K562 (cell line): ENCODE results near the gene SUPT5H. TPM values are rescaled to one million over a fixed set of nuclear protein-coding genes. Genes with fewer than 3 reads are reported as not detected.
A peak's percentile ranks its signal among the peaks of the same experiment; 100 is the strongest.

Experiments
- EWSR1 ChIP-seq: fragments of 450-650 bp; IDR thresholded peaks from 2 replicates; pipeline ENCODE4 v1.6.1; 2018; ENCODE audit warnings: borderline replicate concordance, mild to moderate bottlenecking, low read depth, moderate library complexity; ENCODE audit not compliant: partially characterized antibody
- FOXM1 ChIP-seq, 2 experiments: fragments of 450-650 bp in 1 of 2; sonication (generic) in 1 of 2; formaldehyde crosslinking in 1 of 2; IDR thresholded peaks; 2 replicates each; pipeline versions ENCODE4 v1.6.1 to v1.9.0; 2017 to 2022; ENCODE audit warnings: low read depth in 2 of 2, mild to moderate bottlenecking in 2 of 2, missing genetic modification reagents in 1 of 2, moderate library complexity in 1 of 2
- MAFK ChIP-seq: IDR thresholded peaks from 2 replicates; pipeline ENCODE4 v1.6.1; 2011; ENCODE audit warnings: low read length, improper control_type of control experiment
- NFXL1 ChIP-seq: fragments of 450-650 bp; formaldehyde crosslinking; IDR thresholded peaks from 2 replicates; pipeline ENCODE4 v1.4.0; 2021; ENCODE audit warnings: mild to moderate bottlenecking
- NR2C2 ChIP-seq, 2 experiments: fragments of 200-800 bp in 1 of 2; sonication (Bioruptor generic) in 1 of 2; sonication (generic) in 1 of 2; formaldehyde crosslinking in 1 of 2; IDR thresholded peaks; 2 replicates each; pipeline versions ENCODE4 v1.6.1 to v1.8.0; 2016 to 2022; ENCODE audit warnings: mild to moderate bottlenecking in 1 of 2, missing compliant biosample characterization in 1 of 2, missing genetic modification characterization in 1 of 2, missing genetic modification reagents in 1 of 2
- PCBP2 ChIP-seq: fragments of 200-400 bp; formaldehyde crosslinking; IDR thresholded peaks from 2 replicates; pipeline ENCODE4 v1.6.1; 2018; ENCODE audit warnings: low read length, low read depth, mild to moderate bottlenecking, moderate library complexity; ENCODE audit not compliant: poor library complexity, severe bottlenecking
- ZBTB7A ChIP-seq: IDR thresholded peaks from 2 replicates; pipeline ENCODE4 v1.6.1; 2011; ENCODE audit warnings: low read depth, mild to moderate bottlenecking, low read length, moderate library complexity, borderline replicate concordance; ENCODE audit not compliant: control insufficient read depth
- ZNF431 ChIP-seq: sonication (generic); formaldehyde crosslinking; IDR thresholded peaks from 2 replicates; pipeline ENCODE4 v1.8.0; 2022; ENCODE audit warnings: mild to moderate bottlenecking, missing genetic modification reagents
- polyA plus RNA-seq, 8 experiments: library from polyadenylated mRNA; depleted of rRNA in 4 of 8; stranded (reverse) in 5 of 8; unstranded in 3 of 8; fragments of >200 nt; fragmentation: Nextera tagmentation in 2 of 8; fragmentation: Illumina TruSeq in 1 of 8; extraction: Ambion mirVana in 2 of 8; extraction: Trizol in 1 of 8; gene quantifications; 2 replicates each; pipeline versions ENCODE4 v1.2.1 to v1.2.3, GENCODE V29; 2011 to 2014; ENCODE audit warnings: inconsistent platforms in 1 of 8, missing spikeins in 1 of 8
- total RNA-seq, 7 experiments: library from RNA; depleted of rRNA in 6 of 7; stranded (reverse); fragments of >200 nt in 6 of 7; fragmentation: Illumina TruSeq in 2 of 7; extraction: Trizol in 2 of 7; gene quantifications; 2 replicates each; pipeline versions ENCODE4 v1.2.1 to v1.2.3, GENCODE V29; 2011 to 2021; ENCODE audit warnings: low replicate concordance in 1 of 7
- TF ChIP-seq, protein P1 (sequence below): fragments of 200-800 bp; sonication (Bioruptor generic); IDR thresholded peaks from 2 replicates; pipeline ENCODE4 v1.6.1; 2016; ENCODE audit warnings: missing genetic modification characterization, missing compliant biosample characterization
- TF ChIP-seq, protein P2 (sequence below), 2 experiments: fragments of 450-650 bp in 1 of 2; sonication (generic) in 1 of 2; formaldehyde crosslinking; conservative IDR thresholded peaks; 2 replicates each; pipeline versions ENCODE4 v1.4.0 to v1.8.1; 2020 to 2022; ENCODE audit warnings: mild to moderate bottlenecking in 1 of 2, missing genetic modification reagents in 1 of 2
- TF ChIP-seq, protein P3 (sequence below), 3 experiments: IDR thresholded peaks in 2 of 3; conservative IDR thresholded peaks in 1 of 3; 2 replicates each; pipeline ENCODE4 v1.5.1; 2011 to 2012; ENCODE audit warnings: low read length in 3 of 3, mild to moderate bottlenecking in 3 of 3, control low read depth in 2 of 3, improper control_type of control experiment in 1 of 3, inconsistent platforms in 1 of 3, low read depth in 1 of 3, mixed read lengths in 1 of 3, moderate library complexity in 1 of 3; ENCODE audit not compliant: insufficient read depth in 2 of 3
- TF ChIP-seq, protein P4 (sequence below): sonication (generic); formaldehyde crosslinking; IDR thresholded peaks from 2 replicates; pipeline ENCODE4 v1.8.1; 2023; ENCODE audit warnings: mild to moderate bottlenecking, missing genetic modification reagents

SUPT5H gene
- total and polyA plus RNA-seq, 9 of the 15 experiments (the other 6 are each of a cell fraction or from before 2014, with no cell fraction given), result 13.3 to 85.9 (median 35.9) TPM

DNA sequence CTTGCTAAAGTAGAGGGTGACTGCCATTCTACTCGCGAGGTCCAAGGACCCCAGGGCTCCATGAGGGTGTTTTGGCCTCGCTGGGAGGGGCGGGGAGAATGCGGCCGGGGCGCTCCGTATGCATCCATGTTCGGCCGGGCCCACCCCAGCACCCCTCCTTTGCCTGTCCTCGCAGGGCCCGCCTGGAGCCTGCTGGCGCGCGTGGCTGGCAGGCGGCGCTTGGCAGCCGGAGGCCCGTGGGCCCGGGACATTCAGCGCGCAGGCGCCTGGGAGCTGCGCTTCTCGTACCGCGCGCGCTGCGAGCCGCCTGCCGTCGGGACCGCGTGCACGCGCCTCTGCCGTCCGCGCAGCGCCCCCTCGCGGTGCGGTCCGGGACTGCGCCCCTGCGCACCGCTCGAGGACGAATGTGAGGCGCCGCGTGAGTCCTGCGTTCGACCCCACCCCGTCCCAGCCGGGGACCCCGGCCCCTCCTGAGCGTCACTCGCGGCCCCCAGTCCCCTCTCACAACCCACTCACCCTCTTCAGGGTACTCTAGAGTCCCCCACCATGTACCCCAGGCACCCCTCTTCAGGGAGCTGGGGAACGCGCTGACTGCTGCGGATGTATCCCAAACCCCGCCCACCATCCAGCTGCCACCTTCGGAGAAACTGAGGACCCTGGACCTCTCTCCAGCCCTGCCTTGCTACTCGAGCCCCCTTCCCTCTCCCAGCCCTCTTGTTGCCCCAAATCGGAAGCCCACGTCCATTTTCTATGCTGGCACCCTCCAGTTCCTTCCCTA lies 57.4 kb downstream of the SUPT5H start (continued):
- TF ChIP-seq, protein P1, sequence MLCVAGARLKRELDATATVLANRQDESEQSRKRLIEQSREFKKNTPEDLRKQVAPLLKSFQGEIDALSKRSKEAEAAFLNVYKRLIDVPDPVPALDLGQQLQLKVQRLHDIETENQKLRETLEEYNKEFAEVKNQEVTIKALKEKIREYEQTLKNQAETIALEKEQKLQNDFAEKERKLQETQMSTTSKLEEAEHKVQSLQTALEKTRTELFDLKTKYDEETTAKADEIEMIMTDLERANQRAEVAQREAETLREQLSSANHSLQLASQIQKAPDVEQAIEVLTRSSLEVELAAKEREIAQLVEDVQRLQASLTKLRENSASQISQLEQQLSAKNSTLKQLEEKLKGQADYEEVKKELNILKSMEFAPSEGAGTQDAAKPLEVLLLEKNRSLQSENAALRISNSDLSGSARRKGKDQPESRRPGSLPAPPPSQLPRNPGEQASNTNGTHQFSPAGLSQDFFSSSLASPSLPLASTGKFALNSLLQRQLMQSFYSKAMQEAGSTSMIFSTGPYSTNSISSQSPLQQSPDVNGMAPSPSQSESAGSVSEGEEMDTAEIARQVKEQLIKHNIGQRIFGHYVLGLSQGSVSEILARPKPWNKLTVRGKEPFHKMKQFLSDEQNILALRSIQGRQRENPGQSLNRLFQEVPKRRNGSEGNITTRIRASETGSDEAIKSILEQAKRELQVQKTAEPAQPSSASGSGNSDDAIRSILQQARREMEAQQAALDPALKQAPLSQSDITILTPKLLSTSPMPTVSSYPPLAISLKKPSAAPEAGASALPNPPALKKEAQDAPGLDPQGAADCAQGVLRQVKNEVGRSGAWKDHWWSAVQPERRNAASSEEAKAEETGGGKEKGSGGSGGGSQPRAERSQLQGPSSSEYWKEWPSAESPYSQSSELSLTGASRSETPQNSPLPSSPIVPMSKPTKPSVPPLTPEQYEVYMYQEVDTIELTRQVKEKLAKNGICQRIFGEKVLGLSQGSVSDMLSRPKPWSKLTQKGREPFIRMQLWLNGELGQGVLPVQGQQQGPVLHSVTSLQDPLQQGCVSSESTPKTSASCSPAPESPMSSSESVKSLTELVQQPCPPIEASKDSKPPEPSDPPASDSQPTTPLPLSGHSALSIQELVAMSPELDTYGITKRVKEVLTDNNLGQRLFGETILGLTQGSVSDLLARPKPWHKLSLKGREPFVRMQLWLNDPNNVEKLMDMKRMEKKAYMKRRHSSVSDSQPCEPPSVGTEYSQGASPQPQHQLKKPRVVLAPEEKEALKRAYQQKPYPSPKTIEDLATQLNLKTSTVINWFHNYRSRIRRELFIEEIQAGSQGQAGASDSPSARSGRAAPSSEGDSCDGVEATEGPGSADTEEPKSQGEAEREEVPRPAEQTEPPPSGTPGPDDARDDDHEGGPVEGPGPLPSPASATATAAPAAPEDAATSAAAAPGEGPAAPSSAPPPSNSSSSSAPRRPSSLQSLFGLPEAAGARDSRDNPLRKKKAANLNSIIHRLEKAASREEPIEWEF (CRISPR knock-in tag), result no peak
- TF ChIP-seq NR2C2 (CRISPR knock-in tag; IDR thresholded peaks at IDR 0.05) (peak; percentile 90), NR2C2 (tag; IDR thresholded peaks at IDR 0.05) (peak; percentile 18; the same call in 1 of the 2 replicates), ZNF431 (peak; percentile 99), PCBP2 (no peak), FOXM1 (IDR thresholded peaks at IDR 0.05; ENCODE audit: low read depth) (no peak), FOXM1 (CRISPR knock-in tag; IDR thresholded peaks at IDR 0.05; ENCODE audit: low read depth) (peak; percentile 98), EWSR1 (no peak), NFXL1 (CRISPR knock-in tag) (no peak), ZBTB7A (peak; percentile 81; the same call in 1 of the 2 replicates), MAFK (no peak)
- TF ChIP-seq, protein P2, sequence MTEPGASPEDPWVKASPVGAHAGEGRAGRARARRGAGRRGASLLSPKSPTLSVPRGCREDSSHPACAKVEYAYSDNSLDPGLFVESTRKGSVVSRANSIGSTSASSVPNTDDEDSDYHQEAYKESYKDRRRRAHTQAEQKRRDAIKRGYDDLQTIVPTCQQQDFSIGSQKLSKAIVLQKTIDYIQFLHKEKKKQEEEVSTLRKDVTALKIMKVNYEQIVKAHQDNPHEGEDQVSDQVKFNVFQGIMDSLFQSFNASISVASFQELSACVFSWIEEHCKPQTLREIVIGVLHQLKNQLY (CRISPR knock-in tag; conservative IDR thresholded peaks at IDR 0.05), result peak in 1 of 2 experiments; percentile 97; a peak in 2 of 4 replicates
- TF ChIP-seq, protein P3, sequence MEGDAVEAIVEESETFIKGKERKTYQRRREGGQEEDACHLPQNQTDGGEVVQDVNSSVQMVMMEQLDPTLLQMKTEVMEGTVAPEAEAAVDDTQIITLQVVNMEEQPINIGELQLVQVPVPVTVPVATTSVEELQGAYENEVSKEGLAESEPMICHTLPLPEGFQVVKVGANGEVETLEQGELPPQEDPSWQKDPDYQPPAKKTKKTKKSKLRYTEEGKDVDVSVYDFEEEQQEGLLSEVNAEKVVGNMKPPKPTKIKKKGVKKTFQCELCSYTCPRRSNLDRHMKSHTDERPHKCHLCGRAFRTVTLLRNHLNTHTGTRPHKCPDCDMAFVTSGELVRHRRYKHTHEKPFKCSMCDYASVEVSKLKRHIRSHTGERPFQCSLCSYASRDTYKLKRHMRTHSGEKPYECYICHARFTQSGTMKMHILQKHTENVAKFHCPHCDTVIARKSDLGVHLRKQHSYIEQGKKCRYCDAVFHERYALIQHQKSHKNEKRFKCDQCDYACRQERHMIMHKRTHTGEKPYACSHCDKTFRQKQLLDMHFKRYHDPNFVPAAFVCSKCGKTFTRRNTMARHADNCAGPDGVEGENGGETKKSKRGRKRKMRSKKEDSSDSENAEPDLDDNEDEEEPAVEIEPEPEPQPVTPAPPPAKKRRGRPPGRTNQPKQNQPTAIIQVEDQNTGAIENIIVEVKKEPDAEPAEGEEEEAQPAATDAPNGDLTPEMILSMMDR (IDR thresholded peaks at IDR 0.05 in 2 of 3, conservative IDR thresholded peaks at IDR 0.05 in 1 of 3; ENCODE audit: insufficient read depth in 2 of 3, low read depth in 1 of 3, low read length in 3 of 3), result peak; percentile 69 to 94 (median 82)
- TF ChIP-seq, protein P4, sequence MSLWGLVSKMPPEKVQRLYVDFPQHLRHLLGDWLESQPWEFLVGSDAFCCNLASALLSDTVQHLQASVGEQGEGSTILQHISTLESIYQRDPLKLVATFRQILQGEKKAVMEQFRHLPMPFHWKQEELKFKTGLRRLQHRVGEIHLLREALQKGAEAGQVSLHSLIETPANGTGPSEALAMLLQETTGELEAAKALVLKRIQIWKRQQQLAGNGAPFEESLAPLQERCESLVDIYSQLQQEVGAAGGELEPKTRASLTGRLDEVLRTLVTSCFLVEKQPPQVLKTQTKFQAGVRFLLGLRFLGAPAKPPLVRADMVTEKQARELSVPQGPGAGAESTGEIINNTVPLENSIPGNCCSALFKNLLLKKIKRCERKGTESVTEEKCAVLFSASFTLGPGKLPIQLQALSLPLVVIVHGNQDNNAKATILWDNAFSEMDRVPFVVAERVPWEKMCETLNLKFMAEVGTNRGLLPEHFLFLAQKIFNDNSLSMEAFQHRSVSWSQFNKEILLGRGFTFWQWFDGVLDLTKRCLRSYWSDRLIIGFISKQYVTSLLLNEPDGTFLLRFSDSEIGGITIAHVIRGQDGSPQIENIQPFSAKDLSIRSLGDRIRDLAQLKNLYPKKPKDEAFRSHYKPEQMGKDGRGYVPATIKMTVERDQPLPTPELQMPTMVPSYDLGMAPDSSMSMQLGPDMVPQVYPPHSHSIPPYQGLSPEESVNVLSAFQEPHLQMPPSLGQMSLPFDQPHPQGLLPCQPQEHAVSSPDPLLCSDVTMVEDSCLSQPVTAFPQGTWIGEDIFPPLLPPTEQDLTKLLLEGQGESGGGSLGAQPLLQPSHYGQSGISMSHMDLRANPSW (CRISPR knock-in tag), result peak; percentile 87; the same call in 1 of the 2 replicates
